ENCODE results near the gene CCDC186.

- TF ChIP-seq CTCF (IDR thresholded peaks at IDR 0.05): no peak
- no peak for TF ChIP-seq POLR2A (IDR thresholded peaks at IDR 0.05)
Measured at GRCh38 chr10:114195079-114195478, 21.1 kb upstream of the CCDC186 start.
